Measurements from ENCODE around the gene CSF1R. TPM values are rescaled to one million over a fixed set of nuclear protein-coding genes. Genes with fewer than 3 reads are reported as not detected.

Gene CSF1R
- total RNA-seq, 1 experiment from 2014 or later, result not detected

DNA sequence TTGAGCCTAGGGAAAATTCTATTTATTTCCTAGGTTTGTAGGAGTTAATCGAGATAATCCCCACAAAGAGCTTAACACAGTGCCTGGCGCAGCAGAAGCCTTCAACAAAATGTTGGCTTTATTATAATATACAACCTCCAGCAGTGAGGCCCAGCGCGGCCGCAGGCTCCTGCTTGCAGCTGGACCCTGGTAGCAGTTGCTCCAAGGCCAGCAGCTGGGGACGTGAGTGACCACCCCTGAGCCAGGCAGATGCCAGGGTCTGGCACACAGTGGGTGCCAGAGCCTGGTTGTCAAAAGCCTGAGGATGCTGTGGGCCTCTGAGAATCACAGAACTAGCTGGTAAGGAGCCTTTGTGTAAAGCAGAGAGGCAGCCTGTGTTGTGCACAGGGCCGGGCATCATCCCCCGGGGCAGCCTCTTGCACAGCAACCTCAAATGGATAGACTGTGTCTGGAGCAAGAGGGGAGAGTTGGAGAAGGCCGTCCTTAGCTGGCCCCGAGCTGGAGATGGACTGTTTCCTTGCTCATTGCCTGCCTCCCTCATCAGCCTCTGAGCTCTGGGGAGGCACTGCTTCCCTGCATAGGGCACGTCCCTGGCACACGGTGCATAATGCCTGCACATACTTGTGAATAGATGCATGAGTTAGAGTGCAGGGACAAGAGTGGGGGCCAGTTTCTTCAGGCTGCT is 17.3 kb downstream of the CSF1R start:
- Histone ChIP-seq H3K9me3 (ENCODE audit: low read depth, low read length, poor library complexity, severe bottlenecking) (no peaks in the 10 kb centered on the region), H3K4me1 (ENCODE audit: insufficient read depth, low read length, poor library complexity, severe bottlenecking) (no peaks in the 10 kb centered on the region), H3K36me3 (ENCODE audit: insufficient read depth, low read length, poor library complexity, severe bottlenecking) (no peaks in the 10 kb centered on the region), H3K4me3 (ENCODE audit: low read depth, low read length, poor library complexity, severe bottlenecking) (no peak overlapping the region), H3K27me3 (replicated peaks; ENCODE audit: insufficient read depth, low read depth, low read length, poor library complexity) (no peaks in the 10 kb centered on the region), H3K27ac (ENCODE audit: low read depth, low read length, poor library complexity, severe bottlenecking) (no peak overlapping the region)
- CTCF ChIA-PET, result no interaction called here
- no peak for TF ChIP-seq EZH2 (IDR thresholded peaks at IDR 0.05; ENCODE audit: borderline replicate concordance, low read depth, low read length, poor library complexity, severe bottlenecking)
- TF ChIP-seq, protein P1, sequence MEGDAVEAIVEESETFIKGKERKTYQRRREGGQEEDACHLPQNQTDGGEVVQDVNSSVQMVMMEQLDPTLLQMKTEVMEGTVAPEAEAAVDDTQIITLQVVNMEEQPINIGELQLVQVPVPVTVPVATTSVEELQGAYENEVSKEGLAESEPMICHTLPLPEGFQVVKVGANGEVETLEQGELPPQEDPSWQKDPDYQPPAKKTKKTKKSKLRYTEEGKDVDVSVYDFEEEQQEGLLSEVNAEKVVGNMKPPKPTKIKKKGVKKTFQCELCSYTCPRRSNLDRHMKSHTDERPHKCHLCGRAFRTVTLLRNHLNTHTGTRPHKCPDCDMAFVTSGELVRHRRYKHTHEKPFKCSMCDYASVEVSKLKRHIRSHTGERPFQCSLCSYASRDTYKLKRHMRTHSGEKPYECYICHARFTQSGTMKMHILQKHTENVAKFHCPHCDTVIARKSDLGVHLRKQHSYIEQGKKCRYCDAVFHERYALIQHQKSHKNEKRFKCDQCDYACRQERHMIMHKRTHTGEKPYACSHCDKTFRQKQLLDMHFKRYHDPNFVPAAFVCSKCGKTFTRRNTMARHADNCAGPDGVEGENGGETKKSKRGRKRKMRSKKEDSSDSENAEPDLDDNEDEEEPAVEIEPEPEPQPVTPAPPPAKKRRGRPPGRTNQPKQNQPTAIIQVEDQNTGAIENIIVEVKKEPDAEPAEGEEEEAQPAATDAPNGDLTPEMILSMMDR (conservative IDR thresholded peaks at IDR 0.05; ENCODE audit: low read depth, low read length), result no peak
- DNase-seq (ENCODE audit: low spot score), result no peak
- intact Hi-C loops (cut with micrococcal nuclease; ENCODE audit: unreplicated experiment), result no loop called here
- no TSS peak for BruUV-seq (replicated peaks)
- POLR2A ChIA-PET (ENCODE audit: low non-redundant PET), result no interaction called here

DNA sequence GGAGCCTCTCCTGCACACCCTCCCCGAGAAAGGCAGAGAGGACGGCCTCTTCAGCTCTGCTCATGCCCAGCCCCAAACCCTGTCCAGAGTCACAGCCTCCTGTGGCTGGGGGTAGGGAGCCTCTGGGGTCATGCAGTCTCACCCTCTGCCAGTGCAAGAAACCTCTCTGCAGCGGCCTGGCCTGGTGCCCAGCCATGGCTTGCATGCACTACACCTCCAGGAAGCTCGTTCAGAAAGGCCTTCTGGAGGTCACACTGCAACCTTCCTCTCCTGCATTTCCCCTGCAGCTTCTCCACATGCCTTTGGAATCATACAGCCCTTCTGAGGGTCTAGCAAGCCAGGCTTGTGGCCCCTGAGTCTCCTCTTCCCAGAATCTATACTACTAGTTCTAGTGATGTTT is 17.9 kb downstream of the CSF1R start:
- intact Hi-C loops (cut with micrococcal nuclease; ENCODE audit: unreplicated experiment), result no loop called here
- BruUV-seq (replicated peaks), result no TSS peak

DNA sequence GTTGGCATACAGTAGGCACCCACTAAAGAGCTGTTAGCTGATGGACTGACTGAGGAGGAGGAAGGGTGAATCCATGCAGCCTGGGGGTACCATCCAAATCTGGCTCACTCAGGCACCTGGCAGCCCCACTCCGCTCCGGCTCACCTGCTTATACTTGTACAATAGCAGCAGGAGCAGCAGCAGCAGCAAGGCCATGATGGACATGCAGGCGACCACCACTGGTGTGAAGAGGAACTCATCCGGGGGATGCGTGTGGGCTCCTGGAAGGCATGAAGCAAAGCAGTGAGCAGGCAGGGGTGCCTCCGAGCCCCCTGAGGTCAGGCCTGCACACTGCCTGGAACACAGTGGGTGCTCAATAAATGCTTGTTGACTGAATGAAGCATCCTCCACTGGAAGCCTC is 18.3 kb downstream of the CSF1R start:
- Histone ChIP-seq H3K27me3 (replicated peaks; ENCODE audit: insufficient read depth, low read depth, low read length, poor library complexity) (no peaks in the 10 kb centered on the region), H3K4me3 (ENCODE audit: low read depth, low read length, poor library complexity, severe bottlenecking) (no peak overlapping the region), H3K4me1 (ENCODE audit: insufficient read depth, low read length, poor library complexity, severe bottlenecking) (no peaks in the 10 kb centered on the region), H3K27ac (ENCODE audit: low read depth, low read length, poor library complexity, severe bottlenecking) (no peak overlapping the region), H3K9me3 (ENCODE audit: low read depth, low read length, poor library complexity, severe bottlenecking) (no peaks in the 10 kb centered on the region), H3K36me3 (ENCODE audit: insufficient read depth, low read length, poor library complexity, severe bottlenecking) (no peaks in the 10 kb centered on the region)
- ChIA-PET CTCF (no interaction called here), POLR2A (ENCODE audit: low non-redundant PET) (no interaction called here)
- intact Hi-C loops (cut with micrococcal nuclease; ENCODE audit: unreplicated experiment), result no loop called here
- no peak for DNase-seq (ENCODE audit: low spot score)
- TF ChIP-seq EZH2 (IDR thresholded peaks at IDR 0.05; ENCODE audit: borderline replicate concordance, low read depth, low read length, poor library complexity, severe bottlenecking), result no peak
- TF ChIP-seq, protein P1 (conservative IDR thresholded peaks at IDR 0.05; ENCODE audit: low read depth, low read length), result no peak
- no TSS peak for BruUV-seq (replicated peaks)

More for the DNA sequence above, 17.9 kb downstream of the CSF1R start:
- POLR2A ChIA-PET (ENCODE audit: low non-redundant PET), result no interaction called here
- no peak overlapping the region for H3K27ac ChIP-seq (ENCODE audit: low read depth, low read length, poor library complexity, severe bottlenecking)
- no peak overlapping the region for H3K4me3 ChIP-seq (ENCODE audit: low read depth, low read length, poor library complexity, severe bottlenecking)
- H3K27me3 ChIP-seq (replicated peaks; ENCODE audit: insufficient read depth, low read depth, low read length, poor library complexity), result no peaks in the 10 kb centered on the region
- DNase-seq (ENCODE audit: low spot score), result no peak
- TF ChIP-seq, protein P1 (conservative IDR thresholded peaks at IDR 0.05; ENCODE audit: low read depth, low read length), result no peak
- H3K36me3 ChIP-seq (ENCODE audit: insufficient read depth, low read length, poor library complexity, severe bottlenecking), result no peaks in the 10 kb centered on the region
- H3K9me3 ChIP-seq (ENCODE audit: low read depth, low read length, poor library complexity, severe bottlenecking), result no peaks in the 10 kb centered on the region
- CTCF ChIA-PET, result no interaction called here
- H3K4me1 ChIP-seq (ENCODE audit: insufficient read depth, low read length, poor library complexity, severe bottlenecking), result no peaks in the 10 kb centered on the region
